WERI-Rb-1 (cell line): ENCODE measurements around the gene NISCH.

Experiments used
- DNase-seq: peaks from one replicate; pipeline ENCODE4 v3.0.0-alpha.2; 2020
- H3K27ac ChIP-seq: fragments of 250-450 bp; sonication (Bioruptor Pico); 2 replicates; pipeline ENCODE4 v1.5.1; 2020; ENCODE audit warnings: mild to moderate bottlenecking, moderate library complexity
- H3K27me3 ChIP-seq: fragments of 250-450 bp; sonication (Bioruptor Pico); 2 replicates; pipeline ENCODE4 v1.5.1; 2021; ENCODE audit warnings: mild to moderate bottlenecking, low read depth, moderate library complexity; ENCODE audit not compliant: insufficient read depth, severe bottlenecking
- H3K36me3 ChIP-seq: fragments of 250-450 bp; sonication (Bioruptor Pico); 2 replicates; pipeline ENCODE4 v1.5.1; 2020; ENCODE audit warnings: mild to moderate bottlenecking, moderate library complexity
- H3K4me3 ChIP-seq: 2 replicates; pipeline ENCODE4 v1.5.1; 2011; ENCODE audit warnings: low read depth, mild to moderate bottlenecking, control low read depth, low read length
- H3K9me3 ChIP-seq: fragments of 250-450 bp; sonication (Bioruptor Pico); 2 replicates; pipeline ENCODE4 v1.5.1; 2021; ENCODE audit warnings: mild to moderate bottlenecking, moderate library complexity; ENCODE audit not compliant: severe bottlenecking
- CTCF ChIP-seq: IDR thresholded peaks from 2 replicates; pipeline ENCODE4 v1.5.1; 2011; ENCODE audit warnings: low read depth, mild to moderate bottlenecking, control low read depth, inconsistent platforms, low read length

Gene NISCH

GRCh38 chr3:52447512-52448355 is 7.7 kb upstream of the NISCH start:
- Histone ChIP-seq H3K27ac (no peak overlapping the region), H3K9me3 (no peaks in the 10 kb centered on the region), H3K27me3 (no peaks in the 10 kb centered on the region), H3K4me3 (no peak overlapping the region), H3K36me3 (no peaks in the 10 kb centered on the region)
- no peak for TF ChIP-seq CTCF
- DNase-seq = no peak

GRCh38 chr3:52450489-52451236 is 4.7 kb upstream of the NISCH start:
- no peak overlapping the region for H3K27ac ChIP-seq
- no peak overlapping the region for H3K4me3 ChIP-seq
- no peaks in the 10 kb centered on the region for H3K36me3 ChIP-seq
- DNase-seq = no peak
- TF ChIP-seq CTCF = no peak
- no peaks in the 10 kb centered on the region for H3K27me3 ChIP-seq
- H3K9me3 ChIP-seq = no peaks in the 10 kb centered on the region

GRCh38 chr3:52451237-52452083 is 3.9 kb upstream of the NISCH start:
- H3K4me3 ChIP-seq = no peak overlapping the region
- TF ChIP-seq CTCF = 0 out of 2 replicates have a peak, but pooled peaks have one; percentile 22
- no peak overlapping the region for H3K27ac ChIP-seq
- DNase-seq = no peak
- H3K9me3 ChIP-seq = no peaks in the 10 kb centered on the region
- no peaks in the 10 kb centered on the region for H3K27me3 ChIP-seq
- peaks cover 1% of the 10 kb centered on the region for H3K36me3 ChIP-seq

GRCh38 chr3:52452126-52452525 is 3.3 kb upstream of the NISCH start:
- H3K36me3 ChIP-seq = peaks cover 8% of the 10 kb centered on the region
- H3K27ac ChIP-seq = no peak overlapping the region
- H3K4me3 ChIP-seq = no peak overlapping the region
- no peak for TF ChIP-seq CTCF
- no peak for DNase-seq
- no peaks in the 10 kb centered on the region for H3K27me3 ChIP-seq
- no peaks in the 10 kb centered on the region for H3K9me3 ChIP-seq

GRCh38 chr3:52452570-52453221 is 2.7 kb upstream of the NISCH start:
- no peak for TF ChIP-seq CTCF
- no peak for DNase-seq
- Histone ChIP-seq H3K36me3 (peaks cover 14% of the 10 kb centered on the region), H3K27me3 (no peaks in the 10 kb centered on the region), H3K9me3 (no peaks in the 10 kb centered on the region), H3K27ac (0 out of 2 replicates have a peak overlapping the region, but pooled peaks have one; percentile 23), H3K4me3 (no peak overlapping the region)
